ENCODE results near the gene TRAF5. TPM values are rescaled to one million over a fixed set of nuclear protein-coding genes. Genes with fewer than 3 reads are reported as not detected.

Gene TRAF5
- polyA plus RNA-seq, 2 of the 4 experiments (the other 2 are of a cell fraction), result 8.2 to 14.6 TPM

DNA sequence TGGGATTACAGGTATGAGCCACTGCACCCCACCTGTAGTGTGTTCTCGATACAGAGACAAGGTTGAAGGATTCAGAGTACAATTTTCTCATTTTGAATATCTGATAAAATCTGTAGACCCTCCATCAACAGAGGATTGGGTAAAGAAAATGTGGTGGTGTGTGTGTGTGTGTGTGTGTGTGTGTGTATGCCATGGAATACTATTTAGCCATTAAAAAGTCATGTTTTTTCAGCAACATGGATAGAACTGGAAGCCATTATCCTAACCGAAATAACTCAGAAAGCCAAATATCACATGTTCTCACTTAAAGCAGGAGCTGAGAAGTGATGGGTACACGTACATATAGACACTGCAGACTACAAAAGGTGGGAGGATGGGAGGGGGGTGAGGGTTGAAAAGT is 57.9 kb downstream of the TRAF5 start:
- ChIA-PET CTCF (no interaction called here), POLR2A (no interaction called here)
- WGBS (ENCODE audit: missing lambda C conversion rate), result 96% methylated on average over 3 of the region's 3 CpGs
- TF ChIP-seq CEBPB (IDR thresholded peaks at IDR 0.05) (no peak), EHMT2 (IDR thresholded peaks at IDR 0.05; ENCODE audit: low read depth) (no peak), KDM1A (IDR thresholded peaks at IDR 0.05; ENCODE audit: low read depth) (no peak), E2F6 (IDR thresholded peaks at IDR 0.05; ENCODE audit: borderline replicate concordance, low read depth) (no peak), CBX2 (IDR thresholded peaks at IDR 0.05; ENCODE audit: borderline replicate concordance, low read depth) (no peak), HDAC2 (IDR thresholded peaks at IDR 0.05) (no peak), RCOR1 (IDR thresholded peaks at IDR 0.05; ENCODE audit: low read depth, low read length) (no peak), HOXB5 (CRISPR knock-in tag; IDR thresholded peaks at IDR 0.05) (no peak), POLR2AphosphoS2 (conservative IDR thresholded peaks at IDR 0.05; ENCODE audit: low read length) (no peak), MAZ (IDR thresholded peaks at IDR 0.05; ENCODE audit: borderline replicate concordance, low read depth, low read length) (no peak), RNF2 (IDR thresholded peaks at IDR 0.05; ENCODE audit: borderline replicate concordance, low read depth) (no peak), ZC3H11A (IDR thresholded peaks at IDR 0.05) (no peak), TFCP2L1 (CRISPR knock-in tag; IDR thresholded peaks at IDR 0.05) (no peak), REST (IDR thresholded peaks at IDR 0.05) (no peak)
- TF ChIP-seq, protein P1, sequence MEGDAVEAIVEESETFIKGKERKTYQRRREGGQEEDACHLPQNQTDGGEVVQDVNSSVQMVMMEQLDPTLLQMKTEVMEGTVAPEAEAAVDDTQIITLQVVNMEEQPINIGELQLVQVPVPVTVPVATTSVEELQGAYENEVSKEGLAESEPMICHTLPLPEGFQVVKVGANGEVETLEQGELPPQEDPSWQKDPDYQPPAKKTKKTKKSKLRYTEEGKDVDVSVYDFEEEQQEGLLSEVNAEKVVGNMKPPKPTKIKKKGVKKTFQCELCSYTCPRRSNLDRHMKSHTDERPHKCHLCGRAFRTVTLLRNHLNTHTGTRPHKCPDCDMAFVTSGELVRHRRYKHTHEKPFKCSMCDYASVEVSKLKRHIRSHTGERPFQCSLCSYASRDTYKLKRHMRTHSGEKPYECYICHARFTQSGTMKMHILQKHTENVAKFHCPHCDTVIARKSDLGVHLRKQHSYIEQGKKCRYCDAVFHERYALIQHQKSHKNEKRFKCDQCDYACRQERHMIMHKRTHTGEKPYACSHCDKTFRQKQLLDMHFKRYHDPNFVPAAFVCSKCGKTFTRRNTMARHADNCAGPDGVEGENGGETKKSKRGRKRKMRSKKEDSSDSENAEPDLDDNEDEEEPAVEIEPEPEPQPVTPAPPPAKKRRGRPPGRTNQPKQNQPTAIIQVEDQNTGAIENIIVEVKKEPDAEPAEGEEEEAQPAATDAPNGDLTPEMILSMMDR (IDR thresholded peaks at IDR 0.05), result no peak
- TF ChIP-seq, protein P2, sequence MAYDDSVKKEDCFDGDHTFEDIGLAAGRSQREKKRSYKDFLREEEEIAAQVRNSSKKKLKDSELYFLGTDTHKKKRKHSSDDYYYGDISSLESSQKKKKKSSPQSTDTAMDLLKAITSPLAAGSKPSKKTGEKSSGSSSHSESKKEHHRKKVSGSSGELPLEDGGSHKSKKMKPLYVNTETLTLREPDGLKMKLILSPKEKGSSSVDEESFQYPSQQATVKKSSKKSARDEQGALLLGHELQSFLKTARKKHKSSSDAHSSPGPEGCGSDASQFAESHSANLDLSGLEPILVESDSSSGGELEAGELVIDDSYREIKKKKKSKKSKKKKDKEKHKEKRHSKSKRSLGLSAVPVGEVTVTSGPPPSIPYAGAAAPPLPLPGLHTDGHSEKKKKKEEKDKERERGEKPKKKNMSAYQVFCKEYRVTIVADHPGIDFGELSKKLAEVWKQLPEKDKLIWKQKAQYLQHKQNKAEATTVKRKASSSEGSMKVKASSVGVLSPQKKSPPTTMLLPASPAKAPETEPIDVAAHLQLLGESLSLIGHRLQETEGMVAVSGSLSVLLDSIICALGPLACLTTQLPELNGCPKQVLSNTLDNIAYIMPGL (CRISPR knock-in tag; IDR thresholded peaks at IDR 0.05; ENCODE audit: borderline replicate concordance), result no peak
- TF ChIP-seq, protein P3, sequence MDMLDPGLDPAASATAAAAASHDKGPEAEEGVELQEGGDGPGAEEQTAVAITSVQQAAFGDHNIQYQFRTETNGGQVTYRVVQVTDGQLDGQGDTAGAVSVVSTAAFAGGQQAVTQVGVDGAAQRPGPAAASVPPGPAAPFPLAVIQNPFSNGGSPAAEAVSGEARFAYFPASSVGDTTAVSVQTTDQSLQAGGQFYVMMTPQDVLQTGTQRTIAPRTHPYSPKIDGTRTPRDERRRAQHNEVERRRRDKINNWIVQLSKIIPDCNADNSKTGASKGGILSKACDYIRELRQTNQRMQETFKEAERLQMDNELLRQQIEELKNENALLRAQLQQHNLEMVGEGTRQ (IDR thresholded peaks at IDR 0.05), result no peak
- DNase-seq (ENCODE audit: low read depth in 1 of 2, low spot score in 1 of 2), result no peak
- H3K27ac ChIP-seq, result no peak overlapping the region
- H3K4me2 ChIP-seq, result no peak overlapping the region
- H3K4me1 ChIP-seq, result peaks cover 9% of the 10 kb centered on the region; the same call in 2 of the 3 replicates
- no peak overlapping the region for H3K4me3 ChIP-seq
- H3K9me3 ChIP-seq, result no peaks in the 10 kb centered on the region
- no peak for ATAC-seq
- FAIRE-seq, result no peak

GRCh38 chr1:211386921-211387320 is 60.3 kb downstream of the TRAF5 start:
- ATAC-seq (no peak), DNase-seq (ENCODE audit: low read depth in 1 of 2, low spot score in 1 of 2) (no peak), FAIRE-seq (no peak)
- H3K4me1 ChIP-seq, result peaks cover 6% of the 10 kb centered on the region; the same call in 2 of the 3 replicates
- H3K27ac ChIP-seq, result no peak overlapping the region
- ChIA-PET CTCF (no interaction called here), POLR2A (no interaction called here)
- no peak overlapping the region for H3K4me3 ChIP-seq
- TF ChIP-seq RARB (CRISPR knock-in tag; IDR thresholded peaks at IDR 0.05) (no peak), KDM1A (IDR thresholded peaks at IDR 0.05; ENCODE audit: low read depth) (no peak)
- no peak overlapping the region for H3K4me2 ChIP-seq
- H3K9me3 ChIP-seq, result no peaks in the 10 kb centered on the region
- 70% methylated on average over 2 of the region's 2 CpGs for WGBS (ENCODE audit: missing lambda C conversion rate)
